ENCODE results near the gene PLK1.

DNA sequence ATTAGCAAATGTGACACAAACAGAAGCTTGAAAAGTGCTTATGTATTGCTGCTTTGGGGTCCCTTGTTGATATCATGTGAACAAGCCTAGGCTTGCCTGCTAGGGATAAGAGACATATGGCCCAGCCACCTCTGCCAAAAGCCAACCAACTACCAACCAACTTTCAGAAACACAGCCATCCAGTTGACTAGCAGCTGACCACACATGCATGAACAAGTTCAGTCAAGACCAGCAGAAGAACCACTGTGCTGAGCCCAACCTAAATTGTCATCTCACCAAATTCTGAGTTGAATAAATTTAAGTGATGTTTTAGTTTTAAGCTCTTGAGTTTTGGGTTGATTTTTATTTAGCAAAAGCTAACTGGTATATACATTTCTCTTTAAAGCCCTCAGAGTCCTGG is 30.8 kb downstream of the PLK1 start:
- TF ChIP-seq, protein P1, sequence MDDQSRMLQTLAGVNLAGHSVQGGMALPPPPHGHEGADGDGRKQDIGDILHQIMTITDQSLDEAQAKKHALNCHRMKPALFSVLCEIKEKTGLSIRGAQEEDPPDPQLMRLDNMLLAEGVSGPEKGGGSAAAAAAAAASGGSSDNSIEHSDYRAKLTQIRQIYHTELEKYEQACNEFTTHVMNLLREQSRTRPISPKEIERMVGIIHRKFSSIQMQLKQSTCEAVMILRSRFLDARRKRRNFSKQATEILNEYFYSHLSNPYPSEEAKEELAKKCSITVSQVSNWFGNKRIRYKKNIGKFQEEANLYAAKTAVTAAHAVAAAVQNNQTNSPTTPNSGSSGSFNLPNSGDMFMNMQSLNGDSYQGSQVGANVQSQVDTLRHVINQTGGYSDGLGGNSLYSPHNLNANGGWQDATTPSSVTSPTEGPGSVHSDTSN (CRISPR knock-in tag; IDR thresholded peaks at IDR 0.05; ENCODE audit: borderline replicate concordance): no peak
- TF ChIP-seq, protein P2, sequence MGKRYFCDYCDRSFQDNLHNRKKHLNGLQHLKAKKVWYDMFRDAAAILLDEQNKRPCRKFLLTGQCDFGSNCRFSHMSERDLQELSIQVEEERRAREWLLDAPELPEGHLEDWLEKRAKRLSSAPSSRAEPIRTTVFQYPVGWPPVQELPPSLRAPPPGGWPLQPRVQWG (CRISPR knock-in tag; IDR thresholded peaks at IDR 0.05; ENCODE audit: borderline replicate concordance, low read depth): no peak
- TF ChIP-seq TARDBP (CRISPR knock-in tag; IDR thresholded peaks at IDR 0.05): no peak
- TF ChIP-seq TCF7L2 (IDR thresholded peaks at IDR 0.05; ENCODE audit: low read depth, low read length): no peak
- no peak for TF ChIP-seq RBM39 (IDR thresholded peaks at IDR 0.05; ENCODE audit: low read depth, low read length, poor library complexity, severe bottlenecking)
- no peak for TF ChIP-seq ZNF766 (CRISPR knock-in tag; IDR thresholded peaks at IDR 0.05; ENCODE audit: borderline replicate concordance)
- TF ChIP-seq SMAD1 (CRISPR knock-in tag; IDR thresholded peaks at IDR 0.05; ENCODE audit: borderline replicate concordance, low read depth): no peak
- no peak for TF ChIP-seq TAF1 (CRISPR knock-in tag; IDR thresholded peaks at IDR 0.05)

All from HepG2 (cell line).